HEK293 (cell line): ENCODE results near the gene TMEM170A.

Experiments
- BCL6B ChIP-seq: fragments of 450-650 bp; formaldehyde crosslinking; IDR thresholded peaks from 2 replicates; pipeline ENCODE4 v1.5.1; 2017; ENCODE audit warnings: missing biosample characterization, missing genetic modification characterization
- GLI2 ChIP-seq: fragments of 450-650 bp; formaldehyde crosslinking; IDR thresholded peaks from 2 replicates; pipeline ENCODE4; 2017; ENCODE audit warnings: missing biosample characterization, missing genetic modification characterization, low read depth, borderline replicate concordance
- GLIS1 ChIP-seq: fragments of 450-650 bp; formaldehyde crosslinking; IDR thresholded peaks from 2 replicates; pipeline ENCODE4 v1.5.1; 2016; ENCODE audit warnings: missing biosample characterization, missing genetic modification characterization
- INSM2 ChIP-seq: fragments of 450-650 bp; formaldehyde crosslinking; IDR thresholded peaks from 2 replicates; pipeline ENCODE4 v1.5.1; 2016; ENCODE audit warnings: missing biosample characterization, missing genetic modification characterization
- KLF10 ChIP-seq: fragments of 450-650 bp; IDR thresholded peaks from 2 replicates; pipeline ENCODE4 v1.5.1; 2018; ENCODE audit warnings: missing biosample characterization, mild to moderate bottlenecking, missing genetic modification characterization
- KLF7 ChIP-seq: fragments of 450-650 bp; formaldehyde crosslinking; IDR thresholded peaks from 2 replicates; pipeline ENCODE4 v1.5.1; 2016; ENCODE audit warnings: missing biosample characterization, missing genetic modification characterization, borderline replicate concordance
- KLF9 ChIP-seq: fragments of 450-650 bp; formaldehyde crosslinking; IDR thresholded peaks from 2 replicates; pipeline ENCODE4 v1.5.1; 2016; ENCODE audit warnings: missing biosample characterization, missing genetic modification characterization, low read depth
- OVOL3 ChIP-seq: fragments of 450-650 bp; formaldehyde crosslinking; IDR thresholded peaks from 2 replicates; pipeline ENCODE4 v1.5.1; 2016; ENCODE audit warnings: missing biosample characterization, missing genetic modification characterization
- PRDM10 ChIP-seq: fragments of 450-650 bp; formaldehyde crosslinking; IDR thresholded peaks from 2 replicates; pipeline ENCODE4 v1.5.1; 2016; ENCODE audit warnings: missing biosample characterization, missing genetic modification characterization
- SETDB1 ChIP-seq: IDR thresholded peaks from one replicate; pipeline ENCODE4 v1.6.1; 2017; ENCODE audit warnings: mild to moderate bottlenecking, low read length, moderate library complexity, mixed read lengths; ENCODE audit not compliant: insufficient read length
- ZBTB11 ChIP-seq: fragments of 450-650 bp; formaldehyde crosslinking; conservative IDR thresholded peaks from 2 replicates; pipeline ENCODE4 v1.5.1; 2016; ENCODE audit warnings: low read depth, missing biosample characterization, missing genetic modification characterization
- ZBTB49 ChIP-seq: fragments of 450-650 bp; formaldehyde crosslinking; IDR thresholded peaks from 2 replicates; pipeline ENCODE4 v1.5.1; 2016; ENCODE audit warnings: missing biosample characterization, missing genetic modification characterization, low read depth
- ZBTB7A ChIP-seq: fragments of 450-650 bp; formaldehyde crosslinking; IDR thresholded peaks from 2 replicates; pipeline ENCODE4 v1.5.1; 2016; ENCODE audit warnings: low read depth, missing biosample characterization, missing genetic modification characterization
- ZBTB8A ChIP-seq: fragments of 450-650 bp; formaldehyde crosslinking; IDR thresholded peaks from 2 replicates; pipeline ENCODE4 v1.5.1; 2016; ENCODE audit warnings: missing biosample characterization, missing genetic modification characterization
- ZNF24 ChIP-seq: fragments of 450-650 bp; formaldehyde crosslinking; IDR thresholded peaks from 2 replicates; pipeline ENCODE4 v1.5.1; 2016; ENCODE audit warnings: missing biosample characterization, missing genetic modification characterization
- ZNF248 ChIP-seq: fragments of 450-650 bp; formaldehyde crosslinking; IDR thresholded peaks from 2 replicates; pipeline ENCODE4 v1.5.1; 2017; ENCODE audit warnings: missing biosample characterization, missing genetic modification characterization
- ZNF488 ChIP-seq: fragments of 450-650 bp; formaldehyde crosslinking; IDR thresholded peaks from 2 replicates; pipeline ENCODE4 v1.5.1; 2016; ENCODE audit warnings: missing biosample characterization, missing genetic modification characterization
- ZNF596 ChIP-seq: fragments of 450-650 bp; IDR thresholded peaks from 2 replicates; pipeline ENCODE4 v1.5.0; 2018; ENCODE audit warnings: missing biosample characterization, mild to moderate bottlenecking, missing genetic modification characterization, moderate library complexity
- ZNF692 ChIP-seq: fragments of 450-650 bp; formaldehyde crosslinking; IDR thresholded peaks from 2 replicates; pipeline ENCODE4 v1.5.1; 2016; ENCODE audit warnings: missing biosample characterization, missing genetic modification characterization
- ZNF777 ChIP-seq: fragments of 450-650 bp; formaldehyde crosslinking; IDR thresholded peaks from 2 replicates; pipeline ENCODE4 v1.5.1; 2017; ENCODE audit warnings: missing biosample characterization, missing genetic modification characterization, borderline replicate concordance
- ZSCAN16 ChIP-seq: fragments of 450-650 bp; formaldehyde crosslinking; IDR thresholded peaks from 2 replicates; pipeline ENCODE4 v1.5.1; 2016; ENCODE audit warnings: missing biosample characterization, missing genetic modification characterization
- ZSCAN30 ChIP-seq: fragments of 450-650 bp; IDR thresholded peaks from 2 replicates; pipeline ENCODE4 v1.5.1; 2018; ENCODE audit warnings: missing biosample characterization, mild to moderate bottlenecking, missing genetic modification characterization, moderate library complexity

The TMEM170A gene

GRCh38 chr16:75432828-75433731 lies 31.4 kb downstream of the TMEM170A start, which contains the start of gene CFDP1 (continued):
- TF ChIP-seq ZSCAN30 (tag by site-specific recombination) (peak; percentile 64; the same call in 1 of the 2 replicates), ZNF692 (tag by site-specific recombination) (peak; percentile 69), KLF10 (tag by site-specific recombination) (peak; percentile 98), ZNF488 (tag by site-specific recombination) (no peak), SETDB1 (peak; percentile 50), ZNF24 (tag by site-specific recombination) (no peak), INSM2 (tag by site-specific recombination) (peak; percentile 60; the same call in 1 of the 2 replicates), ZSCAN16 (tag by site-specific recombination) (0 out of 2 replicates have a peak, but pooled peaks have one; percentile 43), GLI2 (no peak), PRDM10 (tag by site-specific recombination) (peak; percentile 86), KLF7 (tag by site-specific recombination) (peak; percentile 73; the same call in 1 of the 2 replicates), OVOL3 (tag by site-specific recombination) (peak; percentile 46; the same call in 1 of the 2 replicates), ZBTB7A (tag by site-specific recombination) (peak; percentile 69; the same call in 1 of the 2 replicates), ZBTB8A (tag by site-specific recombination) (peak; percentile 96), ZNF596 (tag by site-specific recombination) (peak; percentile 42; the same call in 1 of the 2 replicates), KLF9 (tag by site-specific recombination) (peak; percentile 94), ZBTB49 (no peak), GLIS1 (tag by site-specific recombination) (peak; percentile 56), ZNF777 (tag by site-specific recombination) (peak; percentile 100), ZBTB11 (tag by site-specific recombination) (peak; percentile 82), BCL6B (no peak), ZNF248 (tag by site-specific recombination) (no peak)
